ENCODE data around the gene CLDN9. TPM values are rescaled to one million over a fixed set of nuclear protein-coding genes. Genes with fewer than 3 reads are reported as not detected.
A peak's percentile ranks its signal among the peaks of the same experiment; 100 is the strongest.

Gene CLDN9
- total and polyA plus RNA-seq, 9 of the 15 experiments (the other 6 are each of a cell fraction or from before 2014, with no cell fraction given): 0.12 to 0.44 (median 0.22) TPM; not detected in 4

- DNase-seq (ENCODE audit: extremely low read depth in 1 of 4, low spot score in 3 of 4) (no peak), ATAC-seq (peak; percentile 61), FAIRE-seq (no peak)
- intact Hi-C loops (cut with micrococcal nuclease) (no loop called here), in situ Hi-C loops (cut with MboI) (no loop called here)
- no peaks in the 10 kb centered on the region for H3K79me2 ChIP-seq (ENCODE audit: control insufficient read depth, insufficient read depth, low read length)
- no peaks in the 10 kb centered on the region for H3K9me1 ChIP-seq (ENCODE audit: control insufficient read depth, insufficient read depth, low read length)
- H3K9me3 ChIP-seq (replicated peaks; ENCODE audit: control insufficient read depth, insufficient read depth, low read depth, low read length): no peaks in the 10 kb centered on the region
- no TSS peak for BruUV-seq (replicated peaks)
- peaks cover 8% of the 10 kb centered on the region for H4K20me1 ChIP-seq (replicated peaks; ENCODE audit: control insufficient read depth, insufficient read depth, low read length)
- H3K9ac ChIP-seq (ENCODE audit: insufficient read depth in 1 of 2, low read depth in 2 of 2, low read length in 2 of 2): peak overlapping the region in 1 of 2 experiments; percentile 17; a peak in 1 of 4 replicates
- peaks cover 54 to 67% of the 10 kb centered on the region in 2 experiments for H3K27me3 ChIP-seq (ENCODE audit: control insufficient read depth in 2 of 2, insufficient read depth in 2 of 2, low read length in 2 of 2)
- no peak overlapping the region for H3K4me2 ChIP-seq (ENCODE audit: insufficient read depth, low read length)
- H3K4me3 ChIP-seq: no peak overlapping the region
- no peak overlapping the region for H3K27ac ChIP-seq (ENCODE audit: extremely low read depth, low read depth, low read length)
- H3K36me3 ChIP-seq (ENCODE audit: control insufficient read depth, insufficient read depth, low read length): no peaks in the 10 kb centered on the region
- POLR2A ChIA-PET: interaction anchor here (0.6 to 1.0 kb wide), 3 partner anchors 38 to 197 kb away, joined by 3 read pairs; partner anchors contain the start of gene ZNF200
- CTCF ChIA-PET (ENCODE audit: low intra/inter-chr PET ratio): no interaction called here
- H2AFZ ChIP-seq (ENCODE audit: low read depth, low read length): no peak overlapping the region
- H3K4me1 ChIP-seq (replicated peaks in 1 of 2; ENCODE audit: control insufficient read depth in 2 of 2, insufficient read depth in 2 of 2, low read length in 2 of 2): peaks cover 0 to 16% of the 10 kb centered on the region in 2 experiments; a peak in 2 of 5 replicates
- WGBS (ENCODE audit: insufficient coverage, low coverage, missing lambda C conversion rate): 6% methylated on average over 11 of the region's 11 CpGs
- TF ChIP-seq NFATC3 (IDR thresholded peaks at IDR 0.05) (no peak), ZNF197 (CRISPR knock-in tag; IDR thresholded peaks at IDR 0.05; ENCODE audit: low read depth) (no peak), FUS (optimal IDR thresholded peaks at IDR 0.05; ENCODE audit: low read depth, low read length) (no peak), ZNF134 (CRISPR knock-in tag; conservative IDR thresholded peaks at IDR 0.05) (no peak), CEBPG (CRISPR knock-in tag; IDR thresholded peaks at IDR 0.05) (peak; percentile 89), CEBPG (tag; conservative IDR thresholded peaks at IDR 0.05 in 1 of 2, IDR thresholded peaks at IDR 0.05 in 1 of 2) (peak; percentile 53 to 78; a peak in 3 of 4 replicates), CTCF (IDR thresholded peaks at IDR 0.05 in 2 of 3, conservative IDR thresholded peaks at IDR 0.05 in 1 of 3; ENCODE audit: insufficient read depth in 2 of 3, low read depth in 1 of 3, low read length in 3 of 3) (no peak), DMBX1 (CRISPR knock-in tag; IDR thresholded peaks at IDR 0.05; ENCODE audit: borderline replicate concordance) (no peak), ZNF445 (CRISPR knock-in tag; IDR thresholded peaks at IDR 0.05; ENCODE audit: low read depth) (no peak), CEBPB (tag; IDR thresholded peaks at IDR 0.05) (peak; percentile 77), MCM3 (IDR thresholded peaks at IDR 0.05) (no peak), THAP12 (CRISPR knock-in tag; IDR thresholded peaks at IDR 0.05) (no peak), ZNF263 (CRISPR knock-in tag; IDR thresholded peaks at IDR 0.05; ENCODE audit: borderline replicate concordance) (no peak), ATF6 (CRISPR knock-in tag; IDR thresholded peaks at IDR 0.05) (no peak), ATF3 (IDR thresholded peaks at IDR 0.05) (peak; percentile 79), ATF3 (CRISPR knock-in tag; conservative IDR thresholded peaks at IDR 0.05) (no peak), EZH2 (IDR thresholded peaks at IDR 0.05; ENCODE audit: borderline replicate concordance, low read depth, low read length) (no peak)
Observed at GRCh38 chr16:3038256-3038655, 25.5 kb downstream of the CLDN9 start.
